SK-N-SH treated with all-trans-retinoic acid at 6 μM for 48 hours (cell line): ENCODE measurements around the gene ACSL1.

ENCODE experiments used
- BACH2 ChIP-seq: fragments of 250-450 bp; sonication (Bioruptor Pico); IDR thresholded peaks from 2 replicates; pipeline ENCODE4 v1.9.0; 2021; ENCODE audit warnings: mild to moderate bottlenecking, borderline replicate concordance
- CREB5 ChIP-seq: fragments of 250-450 bp; sonication (Bioruptor Pico); IDR thresholded peaks from 2 replicates; pipeline ENCODE4 v1.5.1; 2020; ENCODE audit warnings: low read depth, mild to moderate bottlenecking, moderate library complexity
- ESRRG ChIP-seq: fragments of 250-450 bp; sonication (Bioruptor Pico); IDR thresholded peaks from 2 replicates; pipeline ENCODE4 v1.6.1; 2021; ENCODE audit warnings: mild to moderate bottlenecking
- PATZ1 ChIP-seq: fragments of 250-450 bp; sonication (Bioruptor Pico); IDR thresholded peaks from 2 replicates; pipeline ENCODE4 v1.8.0; 2020; ENCODE audit warnings: mild to moderate bottlenecking, moderate library complexity, borderline replicate concordance
- TOX ChIP-seq: fragments of 250-450 bp; sonication (Bioruptor Pico); IDR thresholded peaks from 2 replicates; pipeline ENCODE4 v1.8.0; 2021; ENCODE audit warnings: mild to moderate bottlenecking, moderate library complexity, borderline replicate concordance
- ZNF8 ChIP-seq: fragments of 450-650 bp; formaldehyde crosslinking; IDR thresholded peaks from 2 replicates; pipeline ENCODE4 v1.5.0; 2020; ENCODE audit warnings: mild to moderate bottlenecking, moderate library complexity

DNA sequence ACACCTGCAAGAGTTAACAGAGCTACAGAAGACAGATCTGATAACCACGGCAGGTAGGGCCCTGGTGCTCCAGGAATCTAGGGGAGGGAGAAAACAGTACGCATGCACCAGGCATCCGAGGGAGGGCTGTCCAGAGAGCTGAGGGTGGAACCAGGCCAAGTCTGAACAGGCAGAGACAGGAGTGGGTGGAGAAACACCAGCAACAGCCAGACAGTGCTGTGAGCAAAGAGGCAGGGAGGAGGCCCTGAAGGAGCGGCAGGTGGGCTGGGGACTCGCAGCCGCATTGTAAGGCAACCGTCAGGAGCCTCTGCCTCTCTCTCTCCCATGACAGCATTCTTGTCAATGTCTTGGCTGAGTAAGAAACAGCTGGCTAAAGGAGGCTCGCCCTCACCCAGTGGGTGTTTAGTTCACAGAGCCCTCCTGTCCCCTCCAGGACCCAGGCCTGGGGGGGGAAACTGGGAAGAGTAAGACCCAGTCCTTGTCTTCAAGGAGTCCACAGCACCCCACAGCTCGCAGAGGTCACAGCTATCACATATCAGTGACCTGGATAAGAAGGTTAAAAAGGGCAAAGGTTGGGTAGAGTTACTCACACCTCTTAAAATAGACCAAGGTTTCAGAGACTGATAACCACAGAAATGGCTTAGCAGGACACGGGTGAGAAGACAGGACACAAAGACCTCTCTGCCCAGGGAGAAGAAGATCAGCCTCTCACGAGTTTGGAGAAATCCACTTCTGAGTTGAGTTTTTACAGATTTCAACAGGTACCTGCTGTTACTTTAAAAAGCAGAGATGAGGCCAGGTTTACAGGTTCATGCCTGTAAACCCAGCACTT, 10.5 kb downstream of the ACSL1 start:
- TF ChIP-seq ZNF8 (CRISPR knock-in tag) (no peak), ESRRG (no peak), PATZ1 (CRISPR knock-in tag) (no peak), TOX (CRISPR knock-in tag) (no peak), BACH2 (CRISPR knock-in tag) (no peak), CREB5 (no peak)
